LNCaP clone FGC (cell line): Measurements from ENCODE around the gene SMIM15.
A peak's percentile ranks its signal among the peaks of the same experiment; 100 is the strongest.

ENCODE experiments used
- DNase-seq: peaks from one replicate; pipeline ENCODE4 v3.0.0-alpha.2; 2011; ENCODE audit warnings: low read depth
- H3K4me3 ChIP-seq: 2 replicates; pipeline ENCODE4 v1.5.1; 2011; ENCODE audit warnings: mild to moderate bottlenecking, low read depth, low read length, control low read depth
- TF ChIP-seq, protein P1 (sequence below): IDR thresholded peaks from 2 replicates; pipeline ENCODE4 v1.5.1; 2012; ENCODE audit warnings: mild to moderate bottlenecking; ENCODE audit not compliant: control insufficient read depth, insufficient read depth; ENCODE audit errors: extremely low read depth

The SMIM15 gene

DNA sequence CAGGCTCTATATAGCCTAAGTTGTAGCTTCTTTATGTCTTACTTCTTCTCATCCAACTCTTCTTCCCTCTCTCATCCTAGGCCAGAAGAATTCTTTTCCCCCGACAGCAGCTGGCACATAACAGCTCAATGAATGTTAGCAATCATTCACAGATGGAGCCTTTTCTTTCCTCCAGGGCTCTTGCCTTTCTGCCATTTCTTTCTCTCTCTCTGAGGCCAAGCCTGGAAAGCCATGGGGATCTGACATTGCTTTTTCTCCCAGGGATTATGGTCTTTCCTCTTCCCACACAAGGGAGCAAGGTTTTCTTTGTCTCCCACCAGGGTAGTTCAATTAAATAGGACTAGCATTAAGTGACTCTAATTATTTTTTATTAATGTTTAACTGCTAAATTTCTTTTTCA is 20.5 kb downstream of the SMIM15 start:
- no peak for DNase-seq
- TF ChIP-seq, protein P1, sequence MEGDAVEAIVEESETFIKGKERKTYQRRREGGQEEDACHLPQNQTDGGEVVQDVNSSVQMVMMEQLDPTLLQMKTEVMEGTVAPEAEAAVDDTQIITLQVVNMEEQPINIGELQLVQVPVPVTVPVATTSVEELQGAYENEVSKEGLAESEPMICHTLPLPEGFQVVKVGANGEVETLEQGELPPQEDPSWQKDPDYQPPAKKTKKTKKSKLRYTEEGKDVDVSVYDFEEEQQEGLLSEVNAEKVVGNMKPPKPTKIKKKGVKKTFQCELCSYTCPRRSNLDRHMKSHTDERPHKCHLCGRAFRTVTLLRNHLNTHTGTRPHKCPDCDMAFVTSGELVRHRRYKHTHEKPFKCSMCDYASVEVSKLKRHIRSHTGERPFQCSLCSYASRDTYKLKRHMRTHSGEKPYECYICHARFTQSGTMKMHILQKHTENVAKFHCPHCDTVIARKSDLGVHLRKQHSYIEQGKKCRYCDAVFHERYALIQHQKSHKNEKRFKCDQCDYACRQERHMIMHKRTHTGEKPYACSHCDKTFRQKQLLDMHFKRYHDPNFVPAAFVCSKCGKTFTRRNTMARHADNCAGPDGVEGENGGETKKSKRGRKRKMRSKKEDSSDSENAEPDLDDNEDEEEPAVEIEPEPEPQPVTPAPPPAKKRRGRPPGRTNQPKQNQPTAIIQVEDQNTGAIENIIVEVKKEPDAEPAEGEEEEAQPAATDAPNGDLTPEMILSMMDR, result no peak
- no peak overlapping the region for H3K4me3 ChIP-seq

DNA sequence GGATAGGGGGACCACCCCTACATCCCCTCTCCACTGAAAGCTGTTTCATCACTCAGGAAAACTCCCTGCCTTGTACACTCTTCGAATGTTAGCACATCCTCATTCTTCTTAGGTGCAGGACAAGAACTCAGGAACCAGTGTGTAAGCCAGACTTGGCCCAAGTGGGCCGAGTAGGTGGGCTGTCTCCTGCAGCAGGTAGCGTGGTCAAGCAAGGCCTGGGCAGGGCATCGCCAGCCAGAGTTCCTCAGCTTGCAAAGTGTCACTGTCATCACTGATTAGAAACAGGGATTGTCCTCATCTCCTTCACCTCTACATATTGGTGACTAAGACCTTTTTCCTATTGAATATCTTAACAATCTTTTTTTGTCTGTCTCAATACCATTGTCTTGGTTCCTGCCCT is 22.3 kb downstream of the SMIM15 start:
- TF ChIP-seq, protein P1, result no peak
- no peak for DNase-seq
- H3K4me3 ChIP-seq, result no peak overlapping the region

DNA sequence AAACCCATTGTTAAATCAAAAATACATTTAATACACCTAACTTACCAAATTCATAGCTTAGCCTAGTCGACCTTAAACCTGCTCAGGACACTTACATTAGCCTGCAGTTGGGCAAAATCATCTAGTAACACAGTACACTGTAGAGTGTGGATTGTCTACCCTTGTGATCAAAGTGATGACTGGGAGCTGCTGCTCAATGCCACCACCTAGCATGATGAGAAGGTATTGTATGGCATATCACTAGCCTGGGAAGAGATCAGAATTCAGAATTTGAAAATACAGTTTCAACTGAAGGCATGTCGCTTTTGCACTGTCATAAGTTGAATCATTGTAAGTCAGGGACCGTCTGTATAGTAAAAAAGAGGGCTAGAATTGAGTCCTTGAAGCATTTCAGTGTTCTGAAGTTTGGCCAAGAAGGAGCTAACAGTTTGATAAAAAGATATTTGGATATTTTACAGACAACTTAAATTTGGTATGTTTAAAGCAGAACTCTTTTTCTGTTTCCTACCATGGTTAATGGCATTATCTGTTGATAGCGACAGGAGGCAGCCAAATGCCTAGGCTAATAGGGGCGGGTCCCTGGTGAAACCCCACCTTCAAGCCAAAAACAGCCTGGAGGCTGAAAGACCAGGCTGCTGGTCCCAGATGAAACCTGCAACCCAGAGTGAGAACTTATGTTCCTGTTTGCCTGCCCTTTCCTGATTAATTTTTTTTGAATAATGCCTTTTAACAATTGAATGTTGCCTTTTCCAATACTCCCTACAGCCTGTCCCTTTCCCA is 23.0 kb downstream of the SMIM15 start:
- no peak for DNase-seq
- H3K4me3 ChIP-seq, result no peak overlapping the region
- TF ChIP-seq, protein P1, result peak; percentile 45

DNA sequence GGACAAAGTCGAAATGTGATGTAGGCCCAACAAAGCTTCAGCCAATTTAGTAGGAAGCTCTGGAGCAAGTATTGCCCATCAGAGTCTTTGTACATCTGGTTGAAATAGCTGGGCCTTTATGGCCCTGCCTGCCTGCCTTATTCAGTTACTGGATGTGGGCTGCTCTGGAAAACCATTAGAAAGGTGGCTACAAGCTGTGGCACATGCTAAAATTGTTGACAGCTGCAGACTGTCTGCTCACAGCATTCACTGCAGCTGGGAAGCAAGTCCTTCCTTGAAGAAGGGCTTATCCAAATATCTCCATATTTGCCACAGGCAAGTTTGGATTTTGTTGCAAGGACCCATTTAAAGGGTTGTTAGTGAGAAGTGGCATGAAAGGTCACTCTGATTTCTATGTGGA is 24.4 kb downstream of the SMIM15 start:
- TF ChIP-seq, protein P1, result no peak
- DNase-seq, result no peak
- H3K4me3 ChIP-seq, result no peak overlapping the region

DNA sequence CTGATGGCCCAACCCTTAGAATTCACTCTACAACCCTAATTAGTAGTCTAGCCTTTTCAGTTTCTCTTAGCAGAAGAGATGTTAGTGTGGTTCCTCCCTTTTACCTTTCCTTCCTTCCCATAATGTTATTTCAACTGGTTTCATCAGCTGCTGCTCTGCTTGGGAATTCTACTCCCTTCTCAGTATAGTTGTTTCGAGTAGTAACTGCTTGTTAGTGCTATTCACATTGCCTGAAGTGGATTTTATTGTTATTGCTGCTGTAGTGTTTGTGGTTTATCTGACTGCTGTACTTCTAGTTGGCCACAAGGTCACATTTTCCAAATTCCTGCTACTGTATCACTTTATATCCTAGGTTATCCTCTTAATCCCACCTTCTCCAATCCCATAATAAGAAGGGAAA is 29.7 kb downstream of the SMIM15 start:
- no peak for DNase-seq
- TF ChIP-seq, protein P1, result no peak
- H3K4me3 ChIP-seq, result no peak overlapping the region

DNA sequence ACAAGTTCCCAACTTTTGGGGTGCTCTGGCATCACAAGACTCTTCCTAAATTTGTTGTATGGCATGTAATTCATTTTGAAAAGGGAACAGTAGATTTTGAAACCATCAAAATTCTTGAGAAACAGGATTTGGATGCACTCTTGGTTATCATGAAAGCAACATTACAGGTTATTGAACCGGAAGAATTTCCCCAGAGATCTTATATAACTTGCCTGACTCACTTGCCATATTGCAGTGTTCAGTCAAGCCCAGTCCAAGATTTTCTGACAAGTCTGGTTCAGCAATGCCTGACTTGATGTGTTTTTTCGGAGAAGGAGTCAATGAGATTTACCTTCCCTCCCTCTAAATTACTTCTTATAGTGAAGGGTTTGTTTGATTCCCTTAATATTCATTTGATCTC is 32.0 kb downstream of the SMIM15 start:
- no peak for DNase-seq
- TF ChIP-seq, protein P1, result no peak
- H3K4me3 ChIP-seq, result no peak overlapping the region

DNA sequence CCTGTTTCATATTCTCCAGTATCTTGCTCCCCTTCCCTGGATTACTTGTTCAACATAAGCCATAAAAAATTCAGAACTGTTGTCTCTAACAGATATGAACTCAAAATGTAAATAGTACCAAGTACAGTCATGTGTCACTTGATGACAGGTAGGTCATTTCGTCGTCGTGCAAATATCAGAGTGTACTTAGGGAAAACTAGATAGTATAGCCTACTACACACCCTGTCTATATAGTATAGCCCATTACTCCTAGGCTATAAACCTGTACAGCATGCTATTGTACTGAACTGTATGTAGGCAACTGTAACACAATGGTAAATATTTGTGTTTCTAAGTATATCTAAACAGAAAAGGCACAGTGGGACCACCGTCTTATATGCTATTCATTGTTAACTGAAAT is 39.1 kb downstream of the SMIM15 start:
- TF ChIP-seq, protein P1, result no peak
- H3K4me3 ChIP-seq, result peak overlapping the region; percentile 24
- peak; percentile 93 for DNase-seq
